GM19351 (cell line): ENCODE results near the gene AOAH.

Source experiments
- ATAC-seq: cut with Tn5 transposase; IDR thresholded peaks from one replicate; pipeline ENCODE4 v1.9.1; 2021; ENCODE audit warnings: mild to moderate bottlenecking, moderate library complexity; ENCODE audit not compliant: unreplicated experiment

AOAH gene

GRCh38 chr7:36692456-36692855 is 31.8 kb downstream of the AOAH start:
- ATAC-seq = peak; percentile 67

DNA sequence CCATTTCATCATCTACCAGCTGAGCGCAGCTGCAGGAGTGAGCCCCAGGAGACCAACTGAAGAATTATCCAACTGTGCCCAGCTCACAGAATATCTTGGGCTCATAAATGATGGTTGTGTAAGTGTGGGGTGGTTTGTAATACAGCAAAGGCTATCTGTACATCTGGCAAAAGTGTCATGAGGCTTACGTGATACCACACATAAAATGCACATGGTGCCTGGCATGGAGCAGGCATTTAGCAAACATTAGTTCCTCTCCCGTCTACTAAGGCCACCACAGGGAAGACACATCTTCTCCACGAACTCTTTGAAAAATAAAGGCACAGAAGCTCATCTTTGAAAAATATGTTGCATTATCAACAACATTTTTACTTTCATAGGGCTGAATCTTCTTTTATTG is 32.3 kb downstream of the AOAH start:
- ATAC-seq = no peak

DNA sequence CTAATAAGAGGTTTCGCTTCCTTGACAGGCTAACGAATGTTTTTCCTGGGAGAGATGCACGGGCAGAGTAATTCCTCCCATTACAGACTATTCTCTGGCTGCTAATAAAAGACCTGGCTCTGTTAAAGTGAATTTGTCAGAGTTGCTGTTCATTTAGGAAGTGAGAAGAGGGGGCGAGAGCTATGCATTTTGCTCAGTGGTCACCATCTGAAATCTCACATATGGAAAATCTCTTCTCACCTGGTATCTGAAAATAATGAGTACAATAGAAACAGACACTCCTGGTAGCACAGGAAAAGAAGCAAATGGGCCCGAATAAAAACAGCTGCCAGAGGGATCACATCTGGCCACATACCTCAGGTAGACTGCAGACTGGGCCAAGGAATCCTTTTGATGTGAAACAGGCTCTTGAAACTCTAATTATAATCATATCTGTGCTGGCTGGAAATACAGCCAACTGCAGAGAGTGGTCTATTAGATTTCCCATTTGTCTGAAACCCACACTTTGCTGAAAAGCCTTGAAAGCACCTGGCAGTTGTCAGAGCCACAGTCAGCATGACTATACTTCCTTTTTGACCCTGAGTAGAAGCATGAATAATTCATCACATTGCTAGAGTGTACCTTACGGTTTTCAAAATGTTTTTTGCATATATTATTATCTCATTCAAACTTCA is 33.6 kb downstream of the AOAH start:
- peak; percentile 48 for ATAC-seq

- ATAC-seq = no peak
Measured at GRCh38 chr7:36690041-36690440, 34.3 kb downstream of the AOAH start.

DNA sequence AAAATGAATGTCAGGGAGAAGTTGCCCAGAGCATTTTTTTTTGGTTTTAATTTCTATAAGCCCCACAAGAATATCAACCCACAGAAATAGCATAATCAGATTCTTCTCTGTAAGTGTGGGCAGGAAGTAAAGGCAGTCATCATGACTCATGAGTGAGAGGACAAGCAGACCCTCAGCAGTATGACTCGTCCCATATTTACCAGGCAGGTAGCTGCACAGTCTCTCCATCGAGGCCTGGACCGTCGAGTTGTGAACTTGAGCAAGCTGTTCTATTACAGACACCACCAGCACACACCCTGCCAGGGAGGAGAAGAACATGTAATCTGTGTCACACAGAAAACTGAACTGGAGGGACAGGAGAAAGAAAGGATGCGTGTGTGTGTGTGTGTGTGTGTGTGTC is 37.8 kb downstream of the AOAH start:
- no peak for ATAC-seq

- no peak for ATAC-seq
Measured at GRCh38 chr7:36684954-36685353, 39.3 kb downstream of the AOAH start.

DNA sequence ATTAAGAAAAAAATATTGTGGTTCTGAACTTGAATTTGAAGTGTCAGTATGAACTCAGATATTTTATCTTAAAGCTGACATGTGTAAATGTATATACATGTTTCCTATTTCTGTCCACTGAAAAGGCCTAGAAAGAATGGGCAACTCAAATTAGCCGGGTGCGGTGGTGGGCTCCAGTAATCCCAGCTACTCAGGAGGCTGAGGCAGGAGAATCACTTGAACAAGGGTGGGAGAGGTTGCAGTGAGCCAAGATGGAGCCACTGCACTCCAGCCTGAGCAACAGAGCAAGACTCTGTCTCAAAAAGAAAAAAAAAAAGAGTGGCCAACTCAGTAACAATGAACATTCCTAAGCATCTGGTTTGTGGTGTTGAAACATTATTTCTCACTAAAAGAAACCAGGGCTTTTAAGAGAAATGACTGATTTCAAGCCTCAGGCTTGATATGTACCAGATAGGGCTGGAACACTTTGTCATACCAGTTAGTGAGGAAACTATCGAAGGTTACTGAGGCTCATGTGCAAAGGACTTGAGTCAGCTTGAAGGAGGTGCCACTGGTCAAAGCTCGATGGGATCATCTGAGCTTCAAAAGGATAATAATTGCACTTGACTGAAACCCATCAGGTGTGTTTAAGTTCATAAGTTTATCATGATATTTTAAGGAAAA is 40.5 kb downstream of the AOAH start:
- no peak for ATAC-seq

GRCh38 chr7:36683111-36683510 is 41.2 kb downstream of the AOAH start:
- ATAC-seq = no peak

- no peak for ATAC-seq
Measured at GRCh38 chr7:36682102-36682501, 42.2 kb downstream of the AOAH start.

- ATAC-seq = peak; percentile 80
Measured at GRCh38 chr7:36677769-36678437, 46.4 kb downstream of the AOAH start.

GRCh38 chr7:36673703-36674102 is 50.6 kb downstream of the AOAH start:
- ATAC-seq = no peak

DNA sequence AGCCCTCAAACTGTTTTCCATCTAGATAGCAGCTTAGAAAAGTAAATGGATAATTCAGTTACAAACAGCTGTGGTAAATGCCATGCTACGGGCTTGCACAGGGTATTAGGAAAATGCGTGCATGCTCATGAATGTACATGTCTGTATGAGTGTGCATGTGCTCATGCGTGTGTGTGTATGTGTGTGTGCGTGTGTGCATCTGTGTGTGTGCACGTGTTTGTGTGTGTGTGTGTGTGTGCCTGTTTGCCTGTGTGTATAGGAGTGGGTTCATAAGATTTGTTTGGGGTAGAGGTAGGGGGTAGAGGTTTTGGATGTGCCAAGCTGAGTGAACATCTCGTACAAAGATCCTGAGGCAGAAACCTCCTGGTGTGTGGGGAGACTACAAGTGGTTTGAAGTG is 52.9 kb downstream of the AOAH start:
- ATAC-seq = no peak

DNA sequence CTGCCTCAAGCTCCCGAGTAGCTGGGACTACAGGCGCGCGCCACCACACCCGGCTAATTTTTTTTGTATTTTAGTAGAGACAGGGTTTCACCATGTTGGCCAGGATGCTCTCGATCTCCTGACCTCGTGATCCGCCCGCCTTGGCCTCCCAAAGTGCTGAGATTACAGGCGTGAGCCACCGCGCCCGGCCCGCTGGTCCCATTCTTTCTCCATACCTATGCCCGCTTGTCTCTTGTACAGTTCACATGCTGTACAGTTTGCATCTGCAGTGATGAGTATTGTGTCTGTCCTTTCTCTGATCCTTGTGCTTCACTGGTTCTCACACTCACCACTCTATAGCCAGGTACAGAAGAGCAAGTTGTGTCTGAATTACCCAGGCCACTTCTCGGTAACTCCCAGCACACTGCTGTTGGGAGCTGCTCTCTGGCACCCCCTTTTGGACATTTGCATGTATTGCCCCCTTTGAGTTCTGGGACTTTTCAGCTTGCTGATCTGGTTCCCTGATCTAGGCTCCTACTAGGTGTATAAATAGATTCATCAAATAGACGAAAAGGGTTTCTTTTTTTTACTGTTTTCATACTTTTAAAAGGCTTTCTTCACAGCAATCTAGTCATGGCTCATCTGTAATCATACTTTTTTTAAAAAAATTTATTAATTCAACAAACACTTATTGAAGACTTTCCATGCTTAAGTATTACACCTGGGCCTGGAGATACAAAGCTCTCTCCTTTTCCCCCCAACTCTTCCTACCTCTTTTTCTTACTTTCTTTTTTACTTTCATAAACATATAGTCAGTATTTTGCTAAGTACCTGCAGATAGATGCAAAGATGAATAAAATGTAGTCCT is 53.5 kb downstream of the AOAH start:
- ATAC-seq = peak; percentile 88

DNA sequence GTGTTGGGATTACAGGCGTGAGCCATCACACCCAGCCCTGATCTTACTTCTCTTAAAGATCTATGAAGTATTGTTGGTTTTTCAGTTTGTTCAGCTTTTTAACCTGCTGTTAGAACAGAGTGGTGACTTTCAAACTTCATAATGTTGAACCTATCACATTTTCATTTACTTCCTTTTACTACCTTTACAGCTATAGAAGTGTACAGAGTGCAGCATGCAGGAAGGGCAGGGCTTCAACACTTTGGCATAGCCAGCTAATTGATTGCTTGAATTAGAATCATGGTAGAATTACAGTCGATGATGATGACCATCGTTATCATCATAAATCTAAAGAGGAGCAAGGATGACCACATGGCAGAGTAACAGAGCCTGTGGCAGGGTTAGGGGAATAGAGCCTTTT is 55.5 kb downstream of the AOAH start:
- ATAC-seq = no peak

DNA sequence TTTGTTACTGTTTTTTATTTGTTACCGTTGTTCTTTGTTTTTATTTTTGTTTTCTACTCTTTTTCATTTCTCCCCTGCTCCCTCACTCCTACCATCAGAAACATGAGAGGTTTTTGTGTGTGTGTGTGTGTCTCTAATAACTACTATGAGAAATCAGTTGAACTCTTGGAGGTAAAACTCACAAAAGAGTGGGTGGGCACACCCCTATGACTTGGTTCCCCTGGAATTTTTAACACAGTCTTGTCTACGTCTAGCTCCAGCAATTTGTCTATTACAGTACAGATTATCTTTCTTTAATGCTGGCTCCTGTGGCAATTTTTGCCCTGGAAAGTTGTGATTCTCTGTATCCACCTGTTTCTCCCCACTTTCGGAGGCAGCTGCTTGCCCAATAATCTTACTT is 56.2 kb downstream of the AOAH start:
- ATAC-seq = no peak

DNA sequence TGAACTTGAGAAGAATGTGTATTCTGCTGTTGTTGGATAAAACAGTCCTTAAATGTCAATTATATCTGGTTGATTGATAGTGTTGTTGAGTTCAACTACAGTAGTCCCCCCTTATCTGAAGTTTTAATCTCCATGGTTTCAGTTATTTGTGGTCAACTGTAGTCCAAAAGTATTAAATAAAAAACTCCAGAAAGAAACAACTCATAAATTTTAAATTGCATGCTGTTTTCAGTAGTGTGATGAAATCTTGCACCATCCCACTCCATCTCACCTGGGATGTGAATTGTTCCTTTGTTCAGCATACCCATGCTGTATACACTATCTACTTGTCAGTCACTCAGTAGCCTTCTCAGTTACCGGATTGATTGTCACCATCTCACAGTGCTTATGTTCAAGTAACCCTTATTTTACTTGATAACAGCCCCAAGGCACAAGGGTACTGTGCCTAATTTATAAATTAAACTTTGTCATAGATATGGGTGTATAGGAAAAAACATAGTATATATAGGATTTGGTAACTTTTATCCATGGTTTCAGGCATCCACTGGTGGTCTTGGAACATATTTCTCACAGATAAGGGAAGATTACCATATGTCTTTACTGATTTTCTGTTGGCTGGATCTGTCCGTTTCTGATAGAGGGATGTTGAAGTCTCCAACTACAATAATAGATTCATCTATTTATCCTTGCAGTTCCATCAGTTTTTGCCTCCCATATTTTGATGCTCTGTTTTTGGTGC is 57.1 kb downstream of the AOAH start:
- ATAC-seq = no peak

DNA sequence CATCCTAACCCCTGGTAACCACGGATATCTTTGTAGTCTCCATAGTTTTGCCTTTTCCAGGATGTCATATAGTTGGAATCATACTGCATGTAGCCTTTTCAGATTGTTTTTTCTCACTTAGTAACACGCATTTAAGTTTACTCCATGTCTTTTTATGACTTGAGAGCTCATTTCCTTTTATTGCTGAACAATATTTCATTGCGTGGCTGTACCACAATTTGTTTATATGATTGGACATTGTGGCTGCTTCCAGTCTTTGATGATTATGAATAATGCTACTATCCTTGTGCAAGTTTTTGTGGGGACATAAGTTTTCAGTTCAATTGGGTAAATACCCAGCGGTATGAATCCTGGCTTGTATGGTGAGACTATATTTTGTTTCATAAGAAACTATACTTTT is 60.8 kb downstream of the AOAH start:
- no peak for ATAC-seq

DNA sequence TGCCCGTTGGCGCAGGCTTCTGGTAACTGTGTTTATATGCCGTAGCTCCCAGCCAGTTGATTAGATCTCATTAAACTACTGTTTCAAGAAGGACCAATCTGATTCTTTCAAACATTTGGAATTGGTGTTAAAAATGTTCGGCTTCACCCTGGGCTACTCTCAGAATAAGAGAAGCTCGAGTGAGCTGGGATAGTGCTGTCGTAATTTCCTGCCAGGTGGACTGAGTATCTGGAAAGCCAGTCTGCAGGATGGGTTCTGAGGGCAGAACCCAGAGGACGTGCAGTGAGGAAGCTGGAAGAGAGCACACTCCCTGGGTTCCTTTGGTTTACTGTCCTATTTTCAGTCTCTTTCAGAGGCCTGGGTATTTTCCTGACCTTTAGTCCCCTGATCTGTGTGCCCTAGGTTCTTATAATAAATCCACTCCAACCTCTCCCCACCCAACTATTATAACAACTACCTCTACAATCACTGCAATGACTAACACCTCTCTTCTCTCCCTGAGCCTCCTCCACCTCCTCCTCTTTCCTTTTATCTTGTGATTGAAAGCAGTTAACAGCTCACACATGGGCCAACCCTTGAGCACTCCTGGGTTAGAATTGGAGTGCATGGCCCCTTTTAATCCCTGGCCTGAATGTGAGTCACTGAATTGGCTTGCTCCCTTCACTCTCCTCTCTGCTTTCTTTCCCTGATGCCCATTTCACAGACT is 63.0 kb downstream of the AOAH start:
- no peak for ATAC-seq

- no peak for ATAC-seq
Measured at GRCh38 chr7:36659638-36660341, 64.5 kb downstream of the AOAH start.

DNA sequence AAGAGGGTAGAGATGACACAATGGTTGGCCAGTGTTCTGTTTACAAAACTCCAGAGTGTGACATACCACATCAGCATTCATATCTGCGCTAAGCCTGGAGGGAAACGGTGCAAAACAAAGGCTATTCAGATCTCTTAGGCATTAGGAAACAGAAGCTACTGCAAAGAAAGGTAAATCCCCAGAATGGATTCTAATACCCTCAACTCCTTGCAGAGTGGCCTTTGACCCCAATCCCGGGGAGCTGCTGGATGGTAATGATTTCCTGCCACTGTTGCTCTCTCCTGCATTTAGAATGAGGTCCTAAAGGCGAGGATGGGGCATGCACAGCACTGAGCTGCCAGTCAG is 65.2 kb downstream of the AOAH start:
- no peak for ATAC-seq
